SK-N-SH (cell line): Measurements from ENCODE around the gene CETN3.

Experiments used
- CTCF ChIP-seq: fragments of 200-600 bp; sonication (generic); IDR thresholded peaks from 2 replicates; pipeline ENCODE4 v1.6.1; 2017; ENCODE audit warnings: antibody characterized with exemption, mild to moderate bottlenecking, moderate library complexity
- EP300 ChIP-seq, 2 experiments: IDR thresholded peaks; 2 replicates each; pipeline versions ENCODE4 v1.4.0 to v1.6.1; 2012; ENCODE audit warnings: borderline replicate concordance in 1 of 2, low read depth in 1 of 2, low read length in 1 of 2
- JUND ChIP-seq: IDR thresholded peaks from 2 replicates; pipeline ENCODE4 v1.4.0; 2012
- MXI1 ChIP-seq: IDR thresholded peaks from 2 replicates; pipeline ENCODE4 v1.6.1; 2012; ENCODE audit warnings: mild to moderate bottlenecking, low read depth, low read length, improper control_type of control experiment
- POLR2AphosphoS5 ChIP-seq: IDR thresholded peaks from 2 replicates; pipeline ENCODE4 v1.6.1; 2012; ENCODE audit warnings: low read depth, low read length
- RAD21 ChIP-seq: IDR thresholded peaks from 2 replicates; pipeline ENCODE4 v1.6.1; 2012; ENCODE audit warnings: mild to moderate bottlenecking, low read length
- TAF1 ChIP-seq: IDR thresholded peaks from 2 replicates; pipeline ENCODE4 v1.6.1; 2012; ENCODE audit warnings: low read depth, mild to moderate bottlenecking, low read length, moderate library complexity, borderline replicate concordance
- TEAD4 ChIP-seq: IDR thresholded peaks from 2 replicates; pipeline ENCODE4 v1.4.0; 2012; ENCODE audit warnings: mild to moderate bottlenecking, borderline replicate concordance; ENCODE audit not compliant: insufficient read depth
- YY1 ChIP-seq: IDR thresholded peaks from 2 replicates; pipeline ENCODE4 v1.4.0; 2012; ENCODE audit warnings: low read depth, mild to moderate bottlenecking
- ZBTB33 ChIP-seq: IDR thresholded peaks from 2 replicates; pipeline ENCODE4 v1.4.0; 2012; ENCODE audit warnings: low read depth, borderline replicate concordance
- TF ChIP-seq, protein P1 (sequence below): IDR thresholded peaks from 2 replicates; pipeline ENCODE4 v1.4.0; 2012; ENCODE audit warnings: low read depth
- TF ChIP-seq, protein P2 (sequence below): IDR thresholded peaks from 2 replicates; pipeline ENCODE4 v1.6.1; 2012; ENCODE audit warnings: mild to moderate bottlenecking, low read depth, low read length, moderate library complexity

DNA sequence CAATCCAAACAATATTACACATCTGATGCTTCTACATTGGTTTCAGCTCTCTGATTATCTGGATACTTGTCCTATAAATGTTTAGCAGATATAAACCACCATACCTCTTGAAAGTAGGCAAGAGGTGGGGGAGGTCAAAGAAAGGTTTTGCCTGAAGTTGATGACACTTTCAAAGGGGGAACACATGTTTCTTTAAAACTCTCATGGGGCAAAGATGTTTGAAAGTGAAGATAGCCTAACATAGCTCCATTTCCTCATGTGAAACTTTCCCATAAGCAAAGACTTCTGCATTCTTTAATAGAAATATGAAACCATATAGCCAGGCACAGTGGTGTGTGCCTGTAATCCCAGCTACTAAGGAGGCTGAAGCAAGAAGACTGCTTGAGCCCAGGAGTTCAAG lies 62.1 kb downstream of the CETN3 start:
- TF ChIP-seq CTCF: no peak
- TF ChIP-seq JUND: no peak
- TF ChIP-seq, protein P1, sequence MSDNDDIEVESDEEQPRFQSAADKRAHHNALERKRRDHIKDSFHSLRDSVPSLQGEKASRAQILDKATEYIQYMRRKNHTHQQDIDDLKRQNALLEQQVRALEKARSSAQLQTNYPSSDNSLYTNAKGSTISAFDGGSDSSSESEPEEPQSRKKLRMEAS: no peak
- TF ChIP-seq MXI1: no peak
- TF ChIP-seq EP300 (IDR thresholded peaks at IDR 0.05; ENCODE audit: borderline replicate concordance in 1 of 2, low read depth in 1 of 2, low read length in 1 of 2): no peak
- TF ChIP-seq ZBTB33: no peak
- no peak for TF ChIP-seq YY1
- no peak for TF ChIP-seq POLR2AphosphoS5
- no peak for TF ChIP-seq TEAD4
- no peak for TF ChIP-seq RAD21
- TF ChIP-seq, protein P2, sequence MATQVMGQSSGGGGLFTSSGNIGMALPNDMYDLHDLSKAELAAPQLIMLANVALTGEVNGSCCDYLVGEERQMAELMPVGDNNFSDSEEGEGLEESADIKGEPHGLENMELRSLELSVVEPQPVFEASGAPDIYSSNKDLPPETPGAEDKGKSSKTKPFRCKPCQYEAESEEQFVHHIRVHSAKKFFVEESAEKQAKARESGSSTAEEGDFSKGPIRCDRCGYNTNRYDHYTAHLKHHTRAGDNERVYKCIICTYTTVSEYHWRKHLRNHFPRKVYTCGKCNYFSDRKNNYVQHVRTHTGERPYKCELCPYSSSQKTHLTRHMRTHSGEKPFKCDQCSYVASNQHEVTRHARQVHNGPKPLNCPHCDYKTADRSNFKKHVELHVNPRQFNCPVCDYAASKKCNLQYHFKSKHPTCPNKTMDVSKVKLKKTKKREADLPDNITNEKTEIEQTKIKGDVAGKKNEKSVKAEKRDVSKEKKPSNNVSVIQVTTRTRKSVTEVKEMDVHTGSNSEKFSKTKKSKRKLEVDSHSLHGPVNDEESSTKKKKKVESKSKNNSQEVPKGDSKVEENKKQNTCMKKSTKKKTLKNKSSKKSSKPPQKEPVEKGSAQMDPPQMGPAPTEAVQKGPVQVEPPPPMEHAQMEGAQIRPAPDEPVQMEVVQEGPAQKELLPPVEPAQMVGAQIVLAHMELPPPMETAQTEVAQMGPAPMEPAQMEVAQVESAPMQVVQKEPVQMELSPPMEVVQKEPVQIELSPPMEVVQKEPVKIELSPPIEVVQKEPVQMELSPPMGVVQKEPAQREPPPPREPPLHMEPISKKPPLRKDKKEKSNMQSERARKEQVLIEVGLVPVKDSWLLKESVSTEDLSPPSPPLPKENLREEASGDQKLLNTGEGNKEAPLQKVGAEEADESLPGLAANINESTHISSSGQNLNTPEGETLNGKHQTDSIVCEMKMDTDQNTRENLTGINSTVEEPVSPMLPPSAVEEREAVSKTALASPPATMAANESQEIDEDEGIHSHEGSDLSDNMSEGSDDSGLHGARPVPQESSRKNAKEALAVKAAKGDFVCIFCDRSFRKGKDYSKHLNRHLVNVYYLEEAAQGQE: no peak
- no peak for TF ChIP-seq TAF1
